Testis (tissue), 2 donors: ENCODE measurements around the gene FUT8.

Experiments used
- CTCF ChIP-seq, 3 experiments: fragments of 450-650 bp in 2 of 3; fragments of 200-600 bp in 1 of 3; sonication (generic) in 1 of 3; IDR thresholded peaks; one replicate each; pipeline ENCODE4 v1.5.1; 2016 to 2019; ENCODE audit warnings: antibody characterized with exemption in 3 of 3, mild to moderate bottlenecking in 2 of 3, moderate library complexity in 1 of 3
- POLR2A ChIP-seq: fragments of 450-650 bp; IDR thresholded peaks from one replicate; pipeline ENCODE4 v1.6.1; 2017; ENCODE audit warnings: antibody characterized with exemption, mild to moderate bottlenecking, moderate library complexity

- TF ChIP-seq CTCF (IDR thresholded peaks at IDR 0.05) (no peak), POLR2A (no peak)
Measured at GRCh38 chr14:65412856-65413738, 567 bp downstream of the FUT8 start.
